Lower leg skin (tissue), 3 donors: Measurements from ENCODE around the gene UPK2.

Experiments used
- POLR2A ChIP-seq, 2 donors: fragments of 450-650 bp; IDR thresholded peaks; one replicate each; pipeline ENCODE4 v1.6.1; 2016 to 2017; ENCODE audit warnings: antibody characterized with exemption in 2 of 2, mild to moderate bottlenecking in 1 of 2, moderate library complexity in 1 of 2
- TF ChIP-seq, protein P1 (sequence below), 3 donors: fragments of 450-650 bp; IDR thresholded peaks; one replicate each; pipeline ENCODE4 v1.5.1; 2016; ENCODE audit warnings: antibody characterized with exemption in 3 of 3, mild to moderate bottlenecking in 3 of 3, moderate library complexity in 2 of 3

DNA sequence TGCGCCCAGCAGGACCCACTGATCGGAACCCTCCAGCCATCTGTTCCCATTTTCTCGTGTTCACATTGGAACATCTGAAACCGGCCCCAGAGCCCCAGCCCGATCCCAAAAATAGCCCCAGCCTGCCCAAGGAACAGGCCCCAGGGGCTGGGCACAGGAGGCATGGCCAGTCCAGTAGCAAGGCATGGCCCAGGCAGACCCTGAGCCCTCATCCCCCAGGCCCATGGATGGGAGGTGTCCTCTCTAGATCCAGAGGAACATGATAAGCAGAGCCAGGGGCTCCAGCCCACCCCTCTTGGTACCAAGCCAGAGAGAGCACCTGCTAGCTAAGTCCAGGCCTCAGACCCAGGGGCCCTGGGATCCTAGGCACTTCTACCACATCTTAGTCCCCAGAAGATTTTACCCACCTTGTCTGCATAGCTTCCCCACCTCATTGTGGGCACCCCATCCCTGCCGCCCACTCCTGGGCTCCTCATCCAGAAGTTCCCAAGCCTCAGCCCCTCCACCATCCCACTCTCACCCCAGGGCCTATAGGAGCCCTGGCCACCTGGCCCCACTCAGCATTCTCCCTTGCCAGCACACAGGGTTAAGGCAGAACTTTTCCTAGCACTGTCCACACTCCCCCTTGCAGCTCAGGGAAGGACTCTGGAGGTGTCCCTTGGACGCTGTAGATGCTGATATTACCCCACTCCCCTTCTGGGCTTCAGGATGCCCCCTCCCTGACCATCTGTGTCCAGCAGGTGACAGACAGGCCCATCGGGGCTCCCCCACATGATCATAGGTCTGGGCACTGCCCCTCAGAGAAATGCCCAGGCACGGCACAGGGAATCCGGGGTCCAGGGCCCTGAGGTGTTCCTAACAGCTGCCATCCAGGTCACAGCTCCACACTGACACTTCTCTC lies 39.9 kb upstream of the UPK2 start:
- TF ChIP-seq, protein P1, sequence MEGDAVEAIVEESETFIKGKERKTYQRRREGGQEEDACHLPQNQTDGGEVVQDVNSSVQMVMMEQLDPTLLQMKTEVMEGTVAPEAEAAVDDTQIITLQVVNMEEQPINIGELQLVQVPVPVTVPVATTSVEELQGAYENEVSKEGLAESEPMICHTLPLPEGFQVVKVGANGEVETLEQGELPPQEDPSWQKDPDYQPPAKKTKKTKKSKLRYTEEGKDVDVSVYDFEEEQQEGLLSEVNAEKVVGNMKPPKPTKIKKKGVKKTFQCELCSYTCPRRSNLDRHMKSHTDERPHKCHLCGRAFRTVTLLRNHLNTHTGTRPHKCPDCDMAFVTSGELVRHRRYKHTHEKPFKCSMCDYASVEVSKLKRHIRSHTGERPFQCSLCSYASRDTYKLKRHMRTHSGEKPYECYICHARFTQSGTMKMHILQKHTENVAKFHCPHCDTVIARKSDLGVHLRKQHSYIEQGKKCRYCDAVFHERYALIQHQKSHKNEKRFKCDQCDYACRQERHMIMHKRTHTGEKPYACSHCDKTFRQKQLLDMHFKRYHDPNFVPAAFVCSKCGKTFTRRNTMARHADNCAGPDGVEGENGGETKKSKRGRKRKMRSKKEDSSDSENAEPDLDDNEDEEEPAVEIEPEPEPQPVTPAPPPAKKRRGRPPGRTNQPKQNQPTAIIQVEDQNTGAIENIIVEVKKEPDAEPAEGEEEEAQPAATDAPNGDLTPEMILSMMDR (IDR thresholded peaks at IDR 0.05) = no peak
- no peak for TF ChIP-seq POLR2A (IDR thresholded peaks at IDR 0.05)
